Smooth muscle cell (in vitro differentiated cells): ENCODE measurements around the gene CIAPIN1. TPM values are rescaled to one million over a fixed set of nuclear protein-coding genes. Genes with fewer than 3 reads are reported as not detected.

Experiments
- DNase-seq: peaks from one replicate; lab custom pipeline; 2025; ENCODE audit not compliant: unreplicated experiment; lab: John Stamatoyannopoulos, UW
- H2AFZ ChIP-seq: fragments of 200-600 bp; sonication (generic); 2 replicates; pipeline ENCODE4 v1.6.0; 2016; ENCODE audit warnings: antibody characterized with exemption, low read depth, mild to moderate bottlenecking
- H3F3A ChIP-seq: fragments of 200-600 bp; sonication (generic); 2 replicates; pipeline ENCODE4 v1.6.0; 2017; ENCODE audit warnings: antibody characterized with exemption, low read depth
- H3K27ac ChIP-seq: fragments of 200-600 bp; sonication (generic); 2 replicates; pipeline ENCODE4 v1.5.1; 2016; ENCODE audit warnings: low read depth, mild to moderate bottlenecking
- H3K27me3 ChIP-seq: fragments of 200-600 bp; sonication (generic); 2 replicates; pipeline ENCODE4 v1.6.1; 2016; ENCODE audit warnings: low read depth, mild to moderate bottlenecking
- H3K36me3 ChIP-seq: fragments of 200-600 bp; sonication (generic); 2 replicates; pipeline ENCODE4 v1.5.1; 2016; ENCODE audit warnings: low read depth
- H3K4me1 ChIP-seq: fragments of 200-600 bp; sonication (generic); 2 replicates; pipeline ENCODE4 v1.5.1; 2016; ENCODE audit warnings: low read depth
- H3K4me2 ChIP-seq: fragments of 200-600 bp; sonication (generic); 2 replicates; pipeline ENCODE4 v1.6.0; 2016; ENCODE audit warnings: mild to moderate bottlenecking
- H3K4me3 ChIP-seq: fragments of 200-600 bp; sonication (generic); 2 replicates; pipeline ENCODE4 v1.5.1; 2016; ENCODE audit warnings: mild to moderate bottlenecking
- H3K79me2 ChIP-seq: fragments of 200-600 bp; sonication (generic); 2 replicates; pipeline ENCODE4 v1.6.0; 2016; ENCODE audit warnings: low read depth, mild to moderate bottlenecking
- H3K9ac ChIP-seq: fragments of 200-600 bp; sonication (generic); 2 replicates; pipeline ENCODE4 v1.6.0; 2016; ENCODE audit warnings: low read depth
- H3K9me3 ChIP-seq: fragments of 200-600 bp; sonication (generic); replicated peaks from 2 replicates; pipeline ENCODE4 v1.5.1; 2016; ENCODE audit warnings: low read depth
- H4K20me1 ChIP-seq: fragments of 200-600 bp; sonication (generic); 2 replicates; pipeline ENCODE4 v1.6.0; 2016; ENCODE audit warnings: low read depth
- CTCF ChIP-seq: fragments of 200-600 bp; sonication (generic); IDR thresholded peaks from 2 replicates; pipeline ENCODE4 v1.5.1; 2017; ENCODE audit warnings: borderline replicate concordance, mild to moderate bottlenecking, antibody characterized with exemption; ENCODE audit not compliant: insufficient read depth, poor library complexity, severe bottlenecking
- WGBS: methylation state at CpG from one replicate; pipeline ENCODE4 v1.1.7; 2016; ENCODE audit warnings: low lambda C conversion rate; 5-methylcytosine and 5-hydroxymethylcytosine counted together
- polyA plus RNA-seq: library from polyadenylated mRNA; unstranded; fragments of >200 nt; fragmentation: Nextera tagmentation; extraction: Ambion mirVana; gene quantifications from 2 replicates; pipeline ENCODE4 v1.2.1, GENCODE V29; 2016
- total RNA-seq: library from RNA; depleted of rRNA; stranded (reverse); fragments of >200 nt; gene quantifications from 2 replicates; pipeline ENCODE4 v1.2.3, GENCODE V29; 2014

Gene CIAPIN1
- total and polyA plus RNA-seq, 2 experiments from 2014 or later, result 36.6 to 58.1 TPM

GRCh38 chr16:57484515-57485005 is 37.4 kb upstream of the CIAPIN1 start:
- Histone ChIP-seq H3F3A (peaks cover 8% of the 10 kb centered on the region), H3K4me2 (peak overlapping the region; percentile 98), H3K27ac (peak overlapping the region; percentile 3), H4K20me1 (peaks cover 35% of the 10 kb centered on the region), H3K4me1 (peaks cover 9% of the 10 kb centered on the region), H3K79me2 (peaks cover 63% of the 10 kb centered on the region), H3K9ac (peak overlapping the region; percentile 93), H3K27me3 (no peaks in the 10 kb centered on the region), H3K36me3 (no peaks in the 10 kb centered on the region), H2AFZ (no peak overlapping the region), H3K9me3 (no peaks in the 10 kb centered on the region), H3K4me3 (peak overlapping the region; percentile 87)
- 51% methylated on average over 7 of the region's 8 CpGs for WGBS
- no peak for TF ChIP-seq CTCF
- DNase-seq, result no peak

GRCh38 chr16:57483725-57484514 is 36.7 kb upstream of the CIAPIN1 start:
- no peaks in the 10 kb centered on the region for H3K27me3 ChIP-seq
- no peak for DNase-seq
- peaks cover 42% of the 10 kb centered on the region for H4K20me1 ChIP-seq
- no peak overlapping the region for H3K27ac ChIP-seq
- peaks cover 8% of the 10 kb centered on the region for H3F3A ChIP-seq
- H3K79me2 ChIP-seq, result peaks cover 69% of the 10 kb centered on the region
- TF ChIP-seq CTCF, result no peak
- H2AFZ ChIP-seq, result no peak overlapping the region
- no peaks in the 10 kb centered on the region for H3K9me3 ChIP-seq
- H3K36me3 ChIP-seq, result no peaks in the 10 kb centered on the region
- WGBS, result 54% methylated on average over 19 of the region's 19 CpGs
- peak overlapping the region; percentile 87 for H3K4me3 ChIP-seq
- H3K9ac ChIP-seq, result no peak overlapping the region
- H3K4me1 ChIP-seq, result peaks cover 14% of the 10 kb centered on the region
- H3K4me2 ChIP-seq, result peak overlapping the region; percentile 98

GRCh38 chr16:57482845-57483545 is 35.8 kb upstream of the CIAPIN1 start:
- peaks cover 22% of the 10 kb centered on the region for H3K4me1 ChIP-seq

More at GRCh38 chr16:57482845-57483545, 35.8 kb upstream of the CIAPIN1 start:
- Histone ChIP-seq H3K27ac (no peak overlapping the region), H3K36me3 (no peaks in the 10 kb centered on the region), H4K20me1 (peaks cover 51% of the 10 kb centered on the region), H3K9ac (no peak overlapping the region), H2AFZ (no peak overlapping the region), H3K4me2 (no peak overlapping the region), H3K4me3 (no peak overlapping the region), H3K27me3 (no peaks in the 10 kb centered on the region), H3K79me2 (peaks cover 78% of the 10 kb centered on the region), H3F3A (peaks cover 8% of the 10 kb centered on the region), H3K9me3 (no peaks in the 10 kb centered on the region)
- 79% methylated on average over 14 of the region's 14 CpGs for WGBS
- no peak for TF ChIP-seq CTCF
- no peak for DNase-seq
